Upper lobe of left lung (tissue), 4 donors: ENCODE measurements around the gene C3orf85.

Experiments
- POLR2A ChIP-seq, 4 donors: fragments of 450-650 bp; IDR thresholded peaks; one replicate each; pipeline ENCODE4 v1.5.1; 2016 to 2017; ENCODE audit warnings: antibody characterized with exemption in 4 of 4, mild to moderate bottlenecking in 2 of 4
- POLR2AphosphoS5 ChIP-seq, 2 donors: sonication (generic); formaldehyde crosslinking; IDR thresholded peaks; one replicate each; pipeline ENCODE4 v1.5.1; 2017; ENCODE audit warnings: antibody characterized with exemption in 2 of 2
- TF ChIP-seq, protein P1 (sequence below), 6 experiments: fragments of 450-650 bp in 4 of 6; fragments of 200-600 bp in 2 of 6; sonication (generic) in 2 of 6; IDR thresholded peaks; one replicate each; pipeline ENCODE4 v1.5.1; 2016 to 2019; ENCODE audit warnings: antibody characterized with exemption in 6 of 6

DNA sequence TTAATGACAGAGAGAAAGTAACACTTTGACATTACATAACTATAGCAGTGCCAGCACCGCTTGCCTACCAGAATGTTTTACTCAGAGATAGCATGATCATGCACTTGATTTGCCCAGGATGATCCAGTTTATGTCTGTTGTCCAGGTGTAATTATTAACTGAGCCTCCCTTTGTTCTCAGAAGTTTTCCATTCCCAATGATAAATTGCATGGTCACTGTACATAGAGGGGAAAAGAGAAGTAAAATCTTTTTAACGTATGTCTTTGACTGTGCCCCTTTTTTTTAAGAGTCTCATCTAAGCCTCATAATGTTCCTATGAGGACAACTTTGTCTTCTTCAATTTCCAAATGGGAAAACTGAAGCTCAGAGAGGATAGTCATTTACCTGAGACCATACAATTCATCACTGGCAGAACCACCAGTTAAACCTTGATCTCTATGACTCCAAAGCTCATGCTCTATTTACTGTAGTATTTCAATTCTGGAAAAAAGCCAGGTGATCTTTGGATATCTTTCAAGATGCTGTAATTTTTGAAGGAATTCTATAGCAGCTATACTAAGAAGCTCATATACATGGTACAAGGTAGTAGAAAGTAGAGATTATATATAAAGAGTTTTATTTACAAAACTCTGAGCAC, 25.1 kb downstream of the C3orf85 start:
- TF ChIP-seq POLR2A (IDR thresholded peaks at IDR 0.05) (no peak), POLR2AphosphoS5 (IDR thresholded peaks at IDR 0.05) (no peak)
- TF ChIP-seq, protein P1, sequence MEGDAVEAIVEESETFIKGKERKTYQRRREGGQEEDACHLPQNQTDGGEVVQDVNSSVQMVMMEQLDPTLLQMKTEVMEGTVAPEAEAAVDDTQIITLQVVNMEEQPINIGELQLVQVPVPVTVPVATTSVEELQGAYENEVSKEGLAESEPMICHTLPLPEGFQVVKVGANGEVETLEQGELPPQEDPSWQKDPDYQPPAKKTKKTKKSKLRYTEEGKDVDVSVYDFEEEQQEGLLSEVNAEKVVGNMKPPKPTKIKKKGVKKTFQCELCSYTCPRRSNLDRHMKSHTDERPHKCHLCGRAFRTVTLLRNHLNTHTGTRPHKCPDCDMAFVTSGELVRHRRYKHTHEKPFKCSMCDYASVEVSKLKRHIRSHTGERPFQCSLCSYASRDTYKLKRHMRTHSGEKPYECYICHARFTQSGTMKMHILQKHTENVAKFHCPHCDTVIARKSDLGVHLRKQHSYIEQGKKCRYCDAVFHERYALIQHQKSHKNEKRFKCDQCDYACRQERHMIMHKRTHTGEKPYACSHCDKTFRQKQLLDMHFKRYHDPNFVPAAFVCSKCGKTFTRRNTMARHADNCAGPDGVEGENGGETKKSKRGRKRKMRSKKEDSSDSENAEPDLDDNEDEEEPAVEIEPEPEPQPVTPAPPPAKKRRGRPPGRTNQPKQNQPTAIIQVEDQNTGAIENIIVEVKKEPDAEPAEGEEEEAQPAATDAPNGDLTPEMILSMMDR (IDR thresholded peaks at IDR 0.05) = no peak
